Uterus (tissue), 4 donors: ENCODE measurements around the gene SRL. TPM values are rescaled to one million over a fixed set of nuclear protein-coding genes. Genes with fewer than 3 reads are reported as not detected.

Experiments
- DNase-seq, 2 donors: peaks; one replicate each; pipeline ENCODE4 v3.0.0-alpha.2; 2019 to 2020
- H3K27ac ChIP-seq, 2 donors: fragments of 200-600 bp; sonication (generic); 1 replicate in 1 of 2; 2 replicates in 1 of 2; pipeline ENCODE4 v1.5.1; 2016 to 2018
- H3K27me3 ChIP-seq, 2 donors: fragments of 200-600 bp; sonication (generic); one replicate each; pipeline ENCODE4 v1.5.1; 2018 to 2019; ENCODE audit warnings: control low read depth in 1 of 2
- H3K36me3 ChIP-seq, 2 donors: fragments of 200-600 bp; sonication (generic); one replicate each; pipeline ENCODE4 v1.5.1; 2019; ENCODE audit warnings: control low read depth in 1 of 2
- H3K4me1 ChIP-seq, 2 donors: fragments of 200-600 bp; sonication (generic); one replicate each; pipeline ENCODE4 v1.5.1; 2018 to 2019; ENCODE audit warnings: control low read depth in 1 of 2
- H3K4me3 ChIP-seq, 2 donors: fragments of 200-600 bp; sonication (generic); 1 replicate in 1 of 2; 2 replicates in 1 of 2; pipeline ENCODE4 v1.5.1; 2018 to 2019; ENCODE audit warnings: mild to moderate bottlenecking in 1 of 2
- H3K9me3 ChIP-seq, 2 donors: fragments of 200-600 bp; sonication (generic); one replicate each; pipeline ENCODE4 v1.5.1; 2019; ENCODE audit warnings: control low read depth in 1 of 2
- CTCF ChIP-seq, 4 experiments: fragments of 200-600 bp in 2 of 4; fragments of 450-650 bp in 2 of 4; sonication (generic) in 2 of 4; IDR thresholded peaks; one replicate each; pipeline ENCODE4 v1.5.1; 2016 to 2019; ENCODE audit warnings: antibody characterized with exemption in 4 of 4, mild to moderate bottlenecking in 2 of 4, moderate library complexity in 1 of 4
- POLR2A ChIP-seq, 2 donors: fragments of 450-650 bp; IDR thresholded peaks; one replicate each; pipeline ENCODE4 v1.6.1; 2016; ENCODE audit warnings: antibody characterized with exemption in 2 of 2, mild to moderate bottlenecking in 1 of 2, moderate library complexity in 1 of 2
- intact Hi-C: fragments of 100-400 bp; cut with DNase I; formaldehyde crosslinking; loops from one replicate; pipeline ENCODE4 v1.15.1; 2023; ENCODE audit warnings: low total_unique reads
- total RNA-seq, 4 donors: library from RNA; depleted of rRNA in 3 of 4; stranded (reverse); fragments of >200 nt in 3 of 4; gene quantifications; one replicate each; pipeline versions ENCODE4 v1.1.0 to v1.2.4, GENCODE V29; 2014 to 2023
- donor health status: DM: yes; HTN: yes; CAD: no.

Gene SRL
- total RNA-seq: 10 to 100 TPM in 1 of 4 donors, 1 to 10 TPM in 2, under 1 TPM in 1; 0.29 to 10.1 (median 7.6) TPM

- intact Hi-C loops: no loop called here
- TF ChIP-seq CTCF (IDR thresholded peaks at IDR 0.05): no peak
- TF ChIP-seq POLR2A (IDR thresholded peaks at IDR 0.05): no peak
- Histone ChIP-seq H3K27me3 (no peaks in the 10 kb centered on the region), H3K36me3 (no peaks in the 10 kb centered on the region), H3K27ac (no peak within 1 kb of the TSS), H3K4me1 (no peaks in the 10 kb centered on the region), H3K9me3 (no peaks in the 10 kb centered on the region), H3K4me3 (no peak within 1 kb of the TSS)
- DNase-seq: no peak
Observed at GRCh38 chr16:4241928-4242283, at the start of gene SRL. TSS of gene SRL (minus strand) at chr16:4242080. CDS start at chr16:4242067, 13 bp downstream.

GRCh38 chr16:4290236-4290830, 48.5 kb upstream of the SRL start:
- peak overlapping the region in 1 of 2 donors; percentile 41 for H3K27ac ChIP-seq
- H3K27me3 ChIP-seq: no peaks in the 10 kb centered on the region
- H3K9me3 ChIP-seq: no peaks in the 10 kb centered on the region
- H3K4me1 ChIP-seq: peaks cover 7 to 11% of the 10 kb centered on the region in 2 donors
- DNase-seq: no peak
- TF ChIP-seq CTCF (IDR thresholded peaks at IDR 0.05) (peak in 1 of 4 experiments; percentile 33), POLR2A (IDR thresholded peaks at IDR 0.05) (no peak)
- H3K36me3 ChIP-seq: no peaks in the 10 kb centered on the region
- no peak overlapping the region for H3K4me3 ChIP-seq
- intact Hi-C loops: no loop called here

- Histone ChIP-seq H3K36me3 (no peaks in the 10 kb centered on the region), H3K27me3 (no peaks in the 10 kb centered on the region), H3K4me3 (no peak overlapping the region), H3K4me1 (peaks cover 2 to 7% of the 10 kb centered on the region in 2 donors), H3K9me3 (no peaks in the 10 kb centered on the region), H3K27ac (no peak overlapping the region)
- TF ChIP-seq POLR2A (IDR thresholded peaks at IDR 0.05) (no peak), CTCF (IDR thresholded peaks at IDR 0.05) (peak; percentile 94 to 97 (median 96))
- intact Hi-C loops: loop anchor here (2.0 kb wide), 1 partner anchor 40 kb away; no protein-coding TSS in a partner anchor
- peak; percentile 77 to 79 for DNase-seq
Observed at GRCh38 chr16:4288148-4288921, 46.5 kb upstream of the SRL start.

- intact Hi-C loops: no loop called here
- no peak for DNase-seq
- TF ChIP-seq CTCF (IDR thresholded peaks at IDR 0.05) (no peak), POLR2A (IDR thresholded peaks at IDR 0.05) (no peak)
- no peaks in the 10 kb centered on the region for H3K27me3 ChIP-seq
- H3K9me3 ChIP-seq: no peaks in the 10 kb centered on the region
- no peak overlapping the region for H3K27ac ChIP-seq
- H3K4me3 ChIP-seq: no peak overlapping the region
- peaks cover 0 to 7% of the 10 kb centered on the region in 2 donors for H3K4me1 ChIP-seq
- H3K36me3 ChIP-seq: no peaks in the 10 kb centered on the region
Observed at GRCh38 chr16:4285167-4285566, 43.3 kb upstream of the SRL start.

GRCh38 chr16:4283939-4284338, 42.1 kb upstream of the SRL start:
- no peak for DNase-seq
- H3K36me3 ChIP-seq: no peaks in the 10 kb centered on the region
- H3K27ac ChIP-seq: no peak overlapping the region
- intact Hi-C loops: no loop called here
- peaks cover 0 to 7% of the 10 kb centered on the region in 2 donors for H3K4me1 ChIP-seq
- no peak for TF ChIP-seq CTCF (IDR thresholded peaks at IDR 0.05)
- TF ChIP-seq POLR2A (IDR thresholded peaks at IDR 0.05): no peak
- no peak overlapping the region for H3K4me3 ChIP-seq
- H3K9me3 ChIP-seq: no peaks in the 10 kb centered on the region
- no peaks in the 10 kb centered on the region for H3K27me3 ChIP-seq
